DOHH2 (cell line): ENCODE measurements around the gene MTARC2.

ENCODE experiments used
- EZH2phosphoT487 ChIP-seq: fragments of 200-600 bp; sonication (generic); IDR thresholded peaks from 2 replicates; pipeline ENCODE4 v1.6.1; 2017; ENCODE audit warnings: borderline replicate concordance, mild to moderate bottlenecking, antibody characterized with exemption, low read length, moderate library complexity, mixed read lengths
- TF ChIP-seq, protein P1 (sequence below): fragments of 200-600 bp; sonication (generic); IDR thresholded peaks from one replicate; pipeline ENCODE4 v1.5.1; 2014; ENCODE audit warnings: antibody characterized with exemption, mild to moderate bottlenecking, low read depth, low read length; ENCODE audit not compliant: poor library complexity, severe bottlenecking

DNA sequence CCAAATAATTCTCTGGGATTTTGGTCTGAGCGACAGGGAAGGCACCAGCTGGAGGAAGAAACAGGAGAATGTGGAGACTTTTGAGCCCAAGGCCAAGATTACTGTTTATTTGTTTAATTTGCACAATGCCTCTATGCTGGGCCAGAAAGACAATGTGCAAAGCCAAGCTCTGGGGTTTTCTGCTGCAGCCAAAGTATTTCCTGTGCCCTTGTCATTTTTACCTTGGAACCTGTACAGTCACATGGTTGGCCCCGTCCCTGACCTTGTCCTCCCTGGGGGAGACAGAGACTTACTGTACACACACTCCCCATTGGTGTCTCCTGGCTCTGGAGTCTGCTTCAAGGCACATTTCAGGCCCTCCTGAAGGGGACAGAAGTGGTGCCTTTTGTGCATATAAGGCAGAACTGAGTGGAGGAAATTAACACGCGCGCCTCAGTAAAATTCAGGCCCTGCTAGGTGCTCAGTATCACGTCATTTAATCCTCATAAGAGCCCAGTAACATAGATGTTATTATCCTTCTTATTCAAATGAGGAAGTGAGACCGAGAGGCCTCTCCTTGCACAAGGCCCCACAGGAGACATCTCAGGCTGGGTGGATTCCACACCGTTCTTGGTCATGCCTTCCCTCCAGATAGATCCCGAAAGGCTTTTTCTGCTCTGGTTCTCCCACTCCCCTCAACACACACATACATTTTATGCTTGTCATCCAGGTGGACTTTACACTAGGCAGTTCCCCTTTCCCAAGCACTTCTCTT, 36.9 kb upstream of the MTARC2 start:
- TF ChIP-seq, protein P1, sequence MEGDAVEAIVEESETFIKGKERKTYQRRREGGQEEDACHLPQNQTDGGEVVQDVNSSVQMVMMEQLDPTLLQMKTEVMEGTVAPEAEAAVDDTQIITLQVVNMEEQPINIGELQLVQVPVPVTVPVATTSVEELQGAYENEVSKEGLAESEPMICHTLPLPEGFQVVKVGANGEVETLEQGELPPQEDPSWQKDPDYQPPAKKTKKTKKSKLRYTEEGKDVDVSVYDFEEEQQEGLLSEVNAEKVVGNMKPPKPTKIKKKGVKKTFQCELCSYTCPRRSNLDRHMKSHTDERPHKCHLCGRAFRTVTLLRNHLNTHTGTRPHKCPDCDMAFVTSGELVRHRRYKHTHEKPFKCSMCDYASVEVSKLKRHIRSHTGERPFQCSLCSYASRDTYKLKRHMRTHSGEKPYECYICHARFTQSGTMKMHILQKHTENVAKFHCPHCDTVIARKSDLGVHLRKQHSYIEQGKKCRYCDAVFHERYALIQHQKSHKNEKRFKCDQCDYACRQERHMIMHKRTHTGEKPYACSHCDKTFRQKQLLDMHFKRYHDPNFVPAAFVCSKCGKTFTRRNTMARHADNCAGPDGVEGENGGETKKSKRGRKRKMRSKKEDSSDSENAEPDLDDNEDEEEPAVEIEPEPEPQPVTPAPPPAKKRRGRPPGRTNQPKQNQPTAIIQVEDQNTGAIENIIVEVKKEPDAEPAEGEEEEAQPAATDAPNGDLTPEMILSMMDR = no peak
- no peak for TF ChIP-seq EZH2phosphoT487
